HepG2 (cell line): ENCODE data around the gene NRAP. TPM values are rescaled to one million over a fixed set of nuclear protein-coding genes. Genes with fewer than 3 reads are reported as not detected.

ENCODE experiments used
- CREM ChIP-seq, 2 experiments: sonication (generic) in 1 of 2; formaldehyde crosslinking in 1 of 2; IDR thresholded peaks; 2 replicates each; pipeline versions ENCODE4 v1.4.0 to v1.6.1; 2016 to 2020; ENCODE audit warnings: antibody characterized with exemption in 1 of 2, mild to moderate bottlenecking in 1 of 2, missing genetic modification reagents in 1 of 2
- MEIS1 ChIP-seq: sonication (generic); formaldehyde crosslinking; IDR thresholded peaks from 2 replicates; pipeline ENCODE4 v1.9.0; 2021; ENCODE audit warnings: mild to moderate bottlenecking, missing genetic modification reagents, moderate library complexity, borderline replicate concordance
- NR2C2 ChIP-seq: sonication (generic); formaldehyde crosslinking; IDR thresholded peaks from 2 replicates; pipeline ENCODE4 v1.4.0; 2020; ENCODE audit warnings: missing genetic modification reagents, mild to moderate bottlenecking, moderate library complexity, borderline replicate concordance
- SRY ChIP-seq: sonication (generic); formaldehyde crosslinking; IDR thresholded peaks from 2 replicates; pipeline ENCODE4 v1.8.0; 2022; ENCODE audit warnings: mild to moderate bottlenecking, missing genetic modification reagents
- ZFX ChIP-seq: sonication (generic); formaldehyde crosslinking; IDR thresholded peaks from 2 replicates; pipeline ENCODE4 v1.4.0; 2020; ENCODE audit warnings: mild to moderate bottlenecking, low read depth, missing genetic modification reagents, moderate library complexity
- ZNF501 ChIP-seq: sonication (generic); formaldehyde crosslinking; IDR thresholded peaks from 2 replicates; pipeline ENCODE4 v1.5.1; 2020; ENCODE audit warnings: mild to moderate bottlenecking, moderate library complexity, missing genetic modification reagents
- ZNF556 ChIP-seq: sonication (generic); formaldehyde crosslinking; IDR thresholded peaks from 2 replicates; pipeline ENCODE4 v1.4.0; 2020; ENCODE audit warnings: mild to moderate bottlenecking, missing genetic modification reagents, borderline replicate concordance
- ZNF790 ChIP-seq: sonication (generic); formaldehyde crosslinking; IDR thresholded peaks from 2 replicates; pipeline ENCODE4 v1.8.0; 2022; ENCODE audit warnings: missing genetic modification reagents, mild to moderate bottlenecking, borderline replicate concordance
- polyA plus RNA-seq, 8 experiments: library from polyadenylated mRNA; depleted of rRNA in 3 of 8; stranded (reverse) in 7 of 8; unstranded in 1 of 8; fragments of >200 nt; fragmentation: Illumina TruSeq in 4 of 8; extraction: Trizol in 4 of 8; gene quantifications; 2 replicates each; pipeline versions ENCODE4 v1.2.1 to v1.2.3, GENCODE V29; 2011 to 2016; ENCODE audit warnings: low read depth in 4 of 8, missing spikeins in 1 of 8, mixed read lengths in 1 of 8; ENCODE audit not compliant: insufficient read depth in 1 of 8
- total RNA-seq, 5 experiments: library from RNA; depleted of rRNA; stranded (reverse); fragments of >200 nt; fragmentation: Illumina TruSeq; extraction: Trizol; gene quantifications; 2 replicates each; pipeline ENCODE4 v1.2.3, GENCODE V29; 2016; ENCODE audit warnings: low read depth in 1 of 5
- TF ChIP-seq, protein P1 (sequence below), 2 experiments: fragments of 450-650 bp in 1 of 2; sonication (generic) in 1 of 2; formaldehyde crosslinking in 1 of 2; IDR thresholded peaks; 2 replicates each; pipeline versions ENCODE4 v1.6.1 to v1.8.0; 2016 to 2022; ENCODE audit warnings: antibody characterized with exemption in 1 of 2, mild to moderate bottlenecking in 1 of 2, missing genetic modification reagents in 1 of 2
- TF ChIP-seq, protein P2 (sequence below), 2 experiments: sonication (generic) in 1 of 2; formaldehyde crosslinking in 1 of 2; IDR thresholded peaks; 2 replicates each; pipeline versions ENCODE4 v1.6.1 to v1.9.0; 2014 to 2022; ENCODE audit warnings: antibody characterized with exemption in 1 of 2, borderline replicate concordance in 1 of 2, inconsistent platforms in 1 of 2, low read depth in 1 of 2, missing genetic modification reagents in 1 of 2

The NRAP gene
- total and polyA plus RNA-seq, 2 of the 13 experiments (the other 11 are each of a cell fraction or from before 2014, with no cell fraction given): not detected

DNA sequence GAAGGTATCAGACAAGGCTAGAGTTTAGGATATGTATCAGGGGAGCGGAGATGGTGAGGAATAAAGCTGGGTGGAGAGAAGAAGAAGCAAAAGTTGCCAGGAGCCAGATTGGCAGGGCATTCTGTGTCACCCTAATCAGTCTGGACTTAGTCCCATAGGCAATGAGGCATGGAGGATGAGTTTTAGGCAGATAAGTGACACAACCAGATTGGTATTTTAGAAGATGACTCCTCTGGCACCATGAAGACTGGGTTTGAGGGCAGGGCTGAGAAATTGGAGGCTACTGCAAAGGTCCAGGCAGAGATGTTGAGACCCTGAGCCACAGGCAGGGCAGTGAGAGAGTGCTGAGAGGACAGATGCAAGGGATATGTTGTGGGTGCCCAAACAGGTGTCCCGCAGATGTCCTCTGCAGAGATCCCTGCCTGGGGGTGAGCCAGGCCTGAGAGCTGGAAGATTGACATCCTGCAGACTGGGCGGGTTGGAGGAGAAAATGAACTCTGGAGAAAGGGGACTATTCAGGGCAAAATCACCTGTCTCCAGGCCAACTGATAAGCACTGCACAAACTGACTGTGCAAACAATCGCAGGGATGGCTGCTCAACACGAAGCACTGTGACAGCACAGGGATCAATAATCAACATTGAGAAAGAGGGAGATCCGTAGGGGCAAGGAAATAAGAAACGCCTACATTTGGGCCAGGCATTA lies 122.8 kb downstream of the NRAP start (continued):
- TF ChIP-seq SRY (CRISPR knock-in tag): no peak
- TF ChIP-seq, protein P1, sequence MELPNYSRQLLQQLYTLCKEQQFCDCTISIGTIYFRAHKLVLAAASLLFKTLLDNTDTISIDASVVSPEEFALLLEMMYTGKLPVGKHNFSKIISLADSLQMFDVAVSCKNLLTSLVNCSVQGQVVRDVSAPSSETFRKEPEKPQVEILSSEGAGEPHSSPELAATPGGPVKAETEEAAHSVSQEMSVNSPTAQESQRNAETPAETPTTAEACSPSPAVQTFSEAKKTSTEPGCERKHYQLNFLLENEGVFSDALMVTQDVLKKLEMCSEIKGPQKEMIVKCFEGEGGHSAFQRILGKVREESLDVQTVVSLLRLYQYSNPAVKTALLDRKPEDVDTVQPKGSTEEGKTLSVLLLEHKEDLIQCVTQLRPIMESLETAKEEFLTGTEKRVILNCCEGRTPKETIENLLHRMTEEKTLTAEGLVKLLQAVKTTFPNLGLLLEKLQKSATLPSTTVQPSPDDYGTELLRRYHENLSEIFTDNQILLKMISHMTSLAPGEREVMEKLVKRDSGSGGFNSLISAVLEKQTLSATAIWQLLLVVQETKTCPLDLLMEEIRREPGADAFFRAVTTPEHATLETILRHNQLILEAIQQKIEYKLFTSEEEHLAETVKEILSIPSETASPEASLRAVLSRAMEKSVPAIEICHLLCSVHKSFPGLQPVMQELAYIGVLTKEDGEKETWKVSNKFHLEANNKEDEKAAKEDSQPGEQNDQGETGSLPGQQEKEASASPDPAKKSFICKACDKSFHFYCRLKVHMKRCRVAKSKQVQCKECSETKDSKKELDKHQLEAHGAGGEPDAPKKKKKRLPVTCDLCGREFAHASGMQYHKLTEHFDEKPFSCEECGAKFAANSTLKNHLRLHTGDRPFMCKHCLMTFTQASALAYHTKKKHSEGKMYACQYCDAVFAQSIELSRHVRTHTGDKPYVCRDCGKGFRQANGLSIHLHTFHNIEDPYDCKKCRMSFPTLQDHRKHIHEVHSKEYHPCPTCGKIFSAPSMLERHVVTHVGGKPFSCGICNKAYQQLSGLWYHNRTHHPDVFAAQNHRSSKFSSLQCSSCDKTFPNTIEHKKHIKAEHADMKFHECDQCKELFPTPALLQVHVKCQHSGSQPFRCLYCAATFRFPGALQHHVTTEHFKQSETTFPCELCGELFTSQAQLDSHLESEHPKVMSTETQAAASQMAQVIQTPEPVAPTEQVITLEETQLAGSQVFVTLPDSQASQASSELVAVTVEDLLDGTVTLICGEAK (IDR thresholded peaks at IDR 0.05): no peak
- TF ChIP-seq, protein P1 (CRISPR knock-in tag; IDR thresholded peaks at IDR 0.05): 0 out of 2 replicates have a peak, but pooled peaks have one; percentile 23
- TF ChIP-seq CREM (IDR thresholded peaks at IDR 0.05): no peak
- TF ChIP-seq CREM (CRISPR knock-in tag; IDR thresholded peaks at IDR 0.05): no peak
- 0 out of 2 replicates have a peak, but pooled peaks have one; percentile 33 for TF ChIP-seq MEIS1 (CRISPR knock-in tag)
- 0 out of 2 replicates have a peak, but pooled peaks have one; percentile 19 for TF ChIP-seq ZFX (CRISPR knock-in tag)
- no peak for TF ChIP-seq ZNF790 (CRISPR knock-in tag)
- TF ChIP-seq, protein P2, sequence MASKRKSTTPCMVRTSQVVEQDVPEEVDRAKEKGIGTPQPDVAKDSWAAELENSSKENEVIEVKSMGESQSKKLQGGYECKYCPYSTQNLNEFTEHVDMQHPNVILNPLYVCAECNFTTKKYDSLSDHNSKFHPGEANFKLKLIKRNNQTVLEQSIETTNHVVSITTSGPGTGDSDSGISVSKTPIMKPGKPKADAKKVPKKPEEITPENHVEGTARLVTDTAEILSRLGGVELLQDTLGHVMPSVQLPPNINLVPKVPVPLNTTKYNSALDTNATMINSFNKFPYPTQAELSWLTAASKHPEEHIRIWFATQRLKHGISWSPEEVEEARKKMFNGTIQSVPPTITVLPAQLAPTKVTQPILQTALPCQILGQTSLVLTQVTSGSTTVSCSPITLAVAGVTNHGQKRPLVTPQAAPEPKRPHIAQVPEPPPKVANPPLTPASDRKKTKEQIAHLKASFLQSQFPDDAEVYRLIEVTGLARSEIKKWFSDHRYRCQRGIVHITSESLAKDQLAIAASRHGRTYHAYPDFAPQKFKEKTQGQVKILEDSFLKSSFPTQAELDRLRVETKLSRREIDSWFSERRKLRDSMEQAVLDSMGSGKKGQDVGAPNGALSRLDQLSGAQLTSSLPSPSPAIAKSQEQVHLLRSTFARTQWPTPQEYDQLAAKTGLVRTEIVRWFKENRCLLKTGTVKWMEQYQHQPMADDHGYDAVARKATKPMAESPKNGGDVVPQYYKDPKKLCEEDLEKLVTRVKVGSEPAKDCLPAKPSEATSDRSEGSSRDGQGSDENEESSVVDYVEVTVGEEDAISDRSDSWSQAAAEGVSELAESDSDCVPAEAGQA (IDR thresholded peaks at IDR 0.05; ENCODE audit: low read depth): no peak
- TF ChIP-seq, protein P2 (CRISPR knock-in tag; IDR thresholded peaks at IDR 0.05; ENCODE audit: borderline replicate concordance): no peak
- TF ChIP-seq NR2C2 (CRISPR knock-in tag): peak; percentile 42; the same call in 1 of the 2 replicates
- TF ChIP-seq ZNF556 (CRISPR knock-in tag): 0 out of 2 replicates have a peak, but pooled peaks have one; percentile 31
- TF ChIP-seq ZNF501 (CRISPR knock-in tag): peak; percentile 48; the same call in 1 of the 2 replicates
